Nephron (organoid): ENCODE data around the gene SLC2A5.
A peak's percentile ranks its signal among the peaks of the same experiment; 100 is the strongest.

Source experiments
- H3K27ac Mint-ChIP-seq, 3 experiments: 2 replicates each; pipeline ENCODE4 v1.8.0; 2020; ENCODE audit warnings: mixed read lengths in 3 of 3, mild to moderate bottlenecking in 2 of 3, moderate library complexity in 1 of 3
- H3K27me3 Mint-ChIP-seq: 2 replicates; pipeline ENCODE4 v1.8.0; 2021; ENCODE audit warnings: low read depth, mild to moderate bottlenecking, moderate library complexity, mixed read lengths
- H3K36me3 Mint-ChIP-seq: 2 replicates; pipeline ENCODE4 v1.8.0; 2020; ENCODE audit warnings: low read depth, mixed read lengths
- H3K4me1 Mint-ChIP-seq: 2 replicates; pipeline ENCODE4 v1.8.0; 2020; ENCODE audit warnings: mixed read lengths
- H3K4me3 Mint-ChIP-seq, 3 experiments: 2 replicates each; pipeline ENCODE4 v1.8.0; 2020; ENCODE audit warnings: mild to moderate bottlenecking in 3 of 3, mixed read lengths in 3 of 3, moderate library complexity in 2 of 3
- H3K9me3 Mint-ChIP-seq: 2 replicates; pipeline ENCODE4 v1.8.0; 2020; ENCODE audit warnings: mixed read lengths
- CTCF ChIP-seq, 3 experiments: fragments of 200-600 bp; sonication (generic); IDR thresholded peaks; one replicate each; pipeline ENCODE4 v1.5.0; 2021; ENCODE audit warnings: antibody characterized with exemption in 3 of 3; ENCODE audit not compliant: unreplicated experiment in 3 of 3

SLC2A5 gene

GRCh38 chr1:9111357-9111691, 41.9 kb upstream of the SLC2A5 start:
- no peak for TF ChIP-seq CTCF (IDR thresholded peaks at IDR 0.05; ENCODE audit: unreplicated experiment in 3 of 3)
- H3K36me3 Mint-ChIP-seq, result peaks cover 3% of the 10 kb centered on the region
- no peak overlapping the region for H3K4me3 Mint-ChIP-seq
- no peak overlapping the region for H3K27ac Mint-ChIP-seq
- H3K27me3 Mint-ChIP-seq, result peaks cover 3% of the 10 kb centered on the region
- no peaks in the 10 kb centered on the region for H3K9me3 Mint-ChIP-seq
- H3K4me1 Mint-ChIP-seq, result peaks cover 6% of the 10 kb centered on the region

- peak; percentile 90 to 94 (median 94) for TF ChIP-seq CTCF (IDR thresholded peaks at IDR 0.05; ENCODE audit: unreplicated experiment in 3 of 3)
- Mint-ChIP-seq H3K4me1 (peaks cover 6% of the 10 kb centered on the region), H3K4me3 (no peak overlapping the region), H3K9me3 (no peaks in the 10 kb centered on the region), H3K27me3 (peaks cover 3% of the 10 kb centered on the region), H3K36me3 (peaks cover 3% of the 10 kb centered on the region), H3K27ac (peak overlapping the region in 2 of 3 experiments; percentile 45 to 56)
These were observed 41.4 kb upstream of the SLC2A5 start for GRCh38 chr1:9110669-9111356.

GRCh38 chr1:9108056-9108665, 38.7 kb upstream of the SLC2A5 start:
- H3K36me3 Mint-ChIP-seq, result peaks cover 3% of the 10 kb centered on the region
- no peak overlapping the region for H3K27ac Mint-ChIP-seq
- H3K9me3 Mint-ChIP-seq, result no peaks in the 10 kb centered on the region
- peaks cover 3% of the 10 kb centered on the region for H3K27me3 Mint-ChIP-seq
- H3K4me3 Mint-ChIP-seq, result no peak overlapping the region
- no peak for TF ChIP-seq CTCF (IDR thresholded peaks at IDR 0.05; ENCODE audit: unreplicated experiment in 3 of 3)
- H3K4me1 Mint-ChIP-seq, result peaks cover 6% of the 10 kb centered on the region

GRCh38 chr1:9107136-9107535, 37.7 kb upstream of the SLC2A5 start:
- Mint-ChIP-seq H3K27me3 (peaks cover 3% of the 10 kb centered on the region), H3K36me3 (peaks cover 3% of the 10 kb centered on the region), H3K4me1 (peaks cover 6% of the 10 kb centered on the region), H3K9me3 (no peaks in the 10 kb centered on the region), H3K27ac (peak overlapping the region; percentile 51 to 95 (median 94)), H3K4me3 (no peak overlapping the region)
- TF ChIP-seq CTCF (IDR thresholded peaks at IDR 0.05; ENCODE audit: unreplicated experiment in 3 of 3), result no peak

- peaks cover 6% of the 10 kb centered on the region for H3K4me1 Mint-ChIP-seq
- no peak overlapping the region for H3K27ac Mint-ChIP-seq
- TF ChIP-seq CTCF (IDR thresholded peaks at IDR 0.05; ENCODE audit: unreplicated experiment in 3 of 3), result no peak
- peaks cover 3% of the 10 kb centered on the region for H3K27me3 Mint-ChIP-seq
- peaks cover 3% of the 10 kb centered on the region for H3K36me3 Mint-ChIP-seq
- H3K4me3 Mint-ChIP-seq, result no peak overlapping the region
- H3K9me3 Mint-ChIP-seq, result no peaks in the 10 kb centered on the region
These were observed 36.9 kb upstream of the SLC2A5 start for GRCh38 chr1:9106286-9106685.
